BE2C (cell line): ENCODE results near the gene SLX1B. TPM values are rescaled to one million over a fixed set of nuclear protein-coding genes. Genes with fewer than 3 reads are reported as not detected.
"Not testable (repeated sequence)": the region's sequence is repeated elsewhere in the genome, so short reads cannot be mapped to it uniquely, and the experiment has no call there.

Experiments used
- DNase-seq: peaks from one replicate; pipeline ENCODE4 v3.0.0-alpha.2; 2020
- H3K27me3 ChIP-seq: fragments of 250-450 bp; sonication (Bioruptor Pico); 2 replicates; pipeline ENCODE4 v1.5.1; 2020; ENCODE audit warnings: mild to moderate bottlenecking
- H3K36me3 ChIP-seq: fragments of 250-450 bp; sonication (Bioruptor Pico); 2 replicates; pipeline ENCODE4 v1.5.1; 2020; ENCODE audit warnings: mild to moderate bottlenecking
- H3K4me1 ChIP-seq: fragments of 250-450 bp; sonication (Bioruptor Pico); 2 replicates; pipeline ENCODE4 v1.5.1; 2020
- H3K4me3 ChIP-seq: 2 replicates; pipeline ENCODE4 v1.5.1; 2011; ENCODE audit warnings: low read depth, low read length
- H3K9me3 ChIP-seq: fragments of 250-450 bp; sonication (Bioruptor Pico); 2 replicates; pipeline ENCODE4 v1.5.1; 2020
- polyA plus RNA-seq: library from polyadenylated mRNA; unstranded; fragments of >200 nt; gene quantifications from one replicate; pipeline ENCODE4 v1.2.1, GENCODE V29; 2012; ENCODE audit warnings: low read depth, missing spikeins; ENCODE audit not compliant: insufficient read length, insufficient read depth

SLX1B gene
- polyA plus RNA-seq: 32.4 TPM

DNA sequence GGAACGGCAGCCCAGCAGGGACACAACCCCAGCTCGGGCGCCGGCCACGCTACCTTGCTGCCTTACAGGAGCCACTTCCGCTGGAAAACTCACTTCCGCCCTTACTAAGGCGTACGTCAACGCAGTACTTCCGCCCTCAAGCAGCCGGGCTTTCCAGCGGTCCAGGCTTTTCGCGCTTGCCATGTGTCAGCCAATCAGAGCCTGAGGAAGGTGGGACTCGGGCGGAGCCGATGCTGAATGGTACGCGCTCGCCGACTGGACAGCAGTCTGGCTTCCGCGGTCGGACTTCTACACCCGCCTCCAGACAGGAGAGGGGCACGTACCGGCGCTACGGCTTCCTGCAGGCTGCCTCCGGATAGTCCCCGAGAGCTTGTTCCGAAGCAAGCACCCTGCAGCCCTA is at the start of gene SLX1B, which contains the start of gene BOLA2:
TSS of gene SLX1B (plus strand) at position 265 of the 400 bp plus-strand sequence.
TSS of gene BOLA2 (minus strand) at position 83 of the 400 bp plus-strand sequence. CDS start 98 bp downstream, outside the sequence.
- H3K4me3 ChIP-seq, DNase-seq, H3K27me3 ChIP-seq, H3K9me3 ChIP-seq, H3K4me1 ChIP-seq, H3K36me3 ChIP-seq: not testable (repeated sequence)

GRCh38 chr16:29405249-29405648 is 49.1 kb upstream of the SLX1B start:
- H3K4me1 ChIP-seq, H3K36me3 ChIP-seq, H3K9me3 ChIP-seq, DNase-seq, H3K4me3 ChIP-seq, H3K27me3 ChIP-seq: not testable (repeated sequence)

DNA sequence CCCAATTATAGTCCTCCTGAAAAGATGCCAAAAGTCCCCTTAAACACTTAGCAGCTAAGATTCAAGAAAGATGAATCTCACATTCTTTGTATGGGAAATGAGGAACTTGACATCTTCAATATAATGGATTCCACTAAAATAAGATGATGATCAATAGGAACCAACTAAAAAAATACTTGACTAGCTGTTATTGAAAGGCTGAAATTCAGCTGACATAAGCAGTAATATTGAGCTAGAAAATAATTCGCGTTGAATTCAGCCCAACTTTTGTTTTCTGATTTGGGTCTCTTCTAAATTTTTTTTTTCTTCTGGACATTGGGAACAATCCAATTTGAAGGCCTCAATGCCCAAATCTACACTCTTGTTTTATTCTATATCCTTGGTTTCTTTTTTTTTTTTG is 30.7 kb upstream of the SLX1B start:
- H3K27me3 ChIP-seq, H3K4me1 ChIP-seq, H3K36me3 ChIP-seq, H3K4me3 ChIP-seq, DNase-seq, H3K9me3 ChIP-seq: not testable (repeated sequence)

GRCh38 chr16:29425390-29425789 is 28.9 kb upstream of the SLX1B start:
- H3K4me1 ChIP-seq, DNase-seq, H3K36me3 ChIP-seq, H3K4me3 ChIP-seq, H3K27me3 ChIP-seq, H3K9me3 ChIP-seq: not testable (repeated sequence)

- H3K4me1 ChIP-seq, H3K36me3 ChIP-seq, DNase-seq, H3K4me3 ChIP-seq, H3K9me3 ChIP-seq, H3K27me3 ChIP-seq: not testable (repeated sequence)
Measured at GRCh38 chr16:29453754-29454153, 579 bp upstream of the SLX1B start.

DNA sequence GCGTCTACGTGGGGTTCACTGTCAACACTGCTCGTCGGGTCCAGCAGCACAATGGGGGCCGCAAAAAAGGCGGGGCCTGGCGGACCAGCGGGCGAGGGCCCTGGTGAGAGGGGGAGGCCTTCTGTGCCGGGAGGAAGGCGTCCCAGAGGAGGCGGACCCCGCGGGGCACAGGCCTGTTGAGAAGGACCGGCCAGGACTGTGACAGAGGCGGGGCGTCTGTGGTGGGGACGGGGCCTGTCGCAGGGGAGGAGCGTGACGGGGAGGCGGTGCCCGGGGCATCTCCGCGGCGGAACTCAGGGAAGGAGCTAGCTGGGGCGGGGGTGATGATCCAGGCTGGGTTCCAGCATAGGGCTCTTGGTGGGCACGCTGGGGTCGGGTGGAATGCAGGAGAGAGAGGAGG is 495 bp downstream of the SLX1B start:
- H3K9me3 ChIP-seq, H3K36me3 ChIP-seq, DNase-seq, H3K4me3 ChIP-seq, H3K27me3 ChIP-seq, H3K4me1 ChIP-seq: not testable (repeated sequence)

DNA sequence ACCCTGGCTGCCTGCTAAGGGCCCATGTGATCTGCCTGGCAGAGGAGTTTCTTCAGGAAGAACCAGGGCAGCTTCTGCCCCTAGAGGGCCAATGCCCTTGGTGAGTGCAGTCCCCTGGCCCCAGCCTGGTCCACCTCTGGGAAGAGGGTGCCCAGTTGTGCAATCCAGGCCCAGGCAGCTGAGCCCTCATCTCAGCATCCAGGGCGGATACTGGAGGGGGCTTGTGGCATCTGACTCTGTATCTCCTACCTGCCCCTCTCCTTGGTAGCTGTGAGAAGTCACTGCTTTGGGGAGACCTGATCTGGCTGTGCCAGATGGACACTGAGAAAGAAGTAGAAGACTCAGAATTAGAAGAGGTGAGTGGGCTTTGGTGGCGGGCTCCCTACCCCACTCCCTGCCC is 3.3 kb downstream of the SLX1B start:
- not testable (repeated sequence) for H3K27me3 ChIP-seq, H3K36me3 ChIP-seq, DNase-seq, H3K9me3 ChIP-seq, H3K4me3 ChIP-seq, H3K4me1 ChIP-seq

- not testable (repeated sequence) for H3K9me3 ChIP-seq, H3K27me3 ChIP-seq, H3K4me1 ChIP-seq, H3K4me3 ChIP-seq, DNase-seq, H3K36me3 ChIP-seq
Measured at GRCh38 chr16:29459706-29460646, 5.6 kb downstream of the SLX1B start, which contains the start of gene SULT1A4. Gene SULT1A4, plus strand, starts transcription at chr16:29459913. Its CDS starts 1,473 bp downstream, at chr16:29461386.

- not testable (repeated sequence) for H3K4me3 ChIP-seq, H3K9me3 ChIP-seq, DNase-seq, H3K36me3 ChIP-seq, H3K4me1 ChIP-seq, H3K27me3 ChIP-seq
Measured at GRCh38 chr16:29460647-29461030, 6.3 kb downstream of the SLX1B start.

DNA sequence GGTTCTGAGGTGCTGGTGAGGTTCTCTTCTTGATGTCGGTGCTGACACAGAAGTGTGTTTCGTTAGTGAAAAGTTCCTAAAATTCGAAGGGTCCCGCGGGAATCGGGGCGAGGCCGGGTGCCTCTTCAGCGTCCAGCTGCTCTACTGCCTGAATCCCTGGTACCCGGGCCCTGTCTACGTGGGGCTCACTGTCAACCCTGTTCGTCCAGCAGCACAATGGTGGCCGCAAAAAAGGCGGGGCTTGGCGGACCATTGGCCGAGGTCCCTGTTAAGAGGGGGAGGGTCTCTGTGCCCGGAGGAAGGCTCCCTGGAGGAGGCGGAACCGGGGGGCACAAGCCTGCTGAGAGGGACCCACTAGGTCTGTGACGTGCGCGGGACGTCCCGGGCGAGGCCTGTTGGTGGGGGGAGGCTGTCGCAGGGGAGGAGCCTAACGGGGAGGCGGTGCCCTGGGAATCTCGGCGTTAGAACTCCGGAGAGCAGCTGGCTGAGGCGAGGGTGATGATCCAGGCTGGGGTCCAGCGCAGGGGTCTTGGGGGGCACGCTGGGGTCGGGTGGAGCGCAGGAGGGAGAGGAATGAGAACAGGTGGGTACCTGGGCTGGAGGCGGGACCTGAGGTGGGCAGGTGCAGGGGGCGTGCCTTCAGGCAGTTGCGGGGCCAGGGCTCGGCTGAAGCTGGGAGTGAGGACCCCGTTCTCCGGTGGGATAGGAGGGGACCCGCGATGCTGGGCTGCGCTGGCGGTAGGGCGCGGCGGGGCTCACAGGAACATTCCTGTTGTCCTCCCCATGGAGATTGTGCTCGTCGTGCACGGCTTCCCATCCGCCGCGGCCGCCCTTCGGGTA is 11.9 kb downstream of the SLX1B start:
- not testable (repeated sequence) for H3K4me3 ChIP-seq, H3K36me3 ChIP-seq, H3K27me3 ChIP-seq, H3K4me1 ChIP-seq, H3K9me3 ChIP-seq, DNase-seq

DNA sequence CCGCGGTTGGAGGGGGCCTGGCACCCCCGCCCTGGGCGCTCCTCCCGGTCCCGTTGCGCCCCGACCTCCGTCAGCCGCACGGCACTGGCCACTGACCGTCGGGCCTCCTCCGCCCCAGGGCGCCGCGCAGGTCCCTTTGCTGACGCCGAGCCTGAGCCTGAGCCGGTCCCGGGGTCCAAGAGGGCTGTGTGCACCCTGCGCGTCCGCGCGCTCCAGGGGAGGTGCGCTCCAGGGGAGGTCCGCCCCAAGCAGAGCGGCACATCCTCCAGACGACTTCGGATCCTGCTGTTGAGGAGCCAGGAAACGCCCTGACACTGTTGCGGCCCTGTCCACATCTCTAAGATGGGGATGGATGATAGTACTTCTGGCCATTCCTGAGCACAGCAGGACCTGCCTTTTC is 12.6 kb downstream of the SLX1B start:
- H3K4me3 ChIP-seq, H3K36me3 ChIP-seq, H3K4me1 ChIP-seq, H3K27me3 ChIP-seq, H3K9me3 ChIP-seq, DNase-seq: not testable (repeated sequence)

- not testable (repeated sequence) for H3K9me3 ChIP-seq, H3K36me3 ChIP-seq, H3K4me3 ChIP-seq, DNase-seq, H3K27me3 ChIP-seq, H3K4me1 ChIP-seq
Measured at GRCh38 chr16:29467654-29468366, 13.5 kb downstream of the SLX1B start.

- H3K9me3 ChIP-seq, H3K4me1 ChIP-seq, H3K4me3 ChIP-seq, H3K36me3 ChIP-seq, H3K27me3 ChIP-seq: not testable (repeated sequence)
- DNase-seq: peak; percentile 4
Measured at GRCh38 chr16:29469660-29470059, 15.3 kb downstream of the SLX1B start.

DNA sequence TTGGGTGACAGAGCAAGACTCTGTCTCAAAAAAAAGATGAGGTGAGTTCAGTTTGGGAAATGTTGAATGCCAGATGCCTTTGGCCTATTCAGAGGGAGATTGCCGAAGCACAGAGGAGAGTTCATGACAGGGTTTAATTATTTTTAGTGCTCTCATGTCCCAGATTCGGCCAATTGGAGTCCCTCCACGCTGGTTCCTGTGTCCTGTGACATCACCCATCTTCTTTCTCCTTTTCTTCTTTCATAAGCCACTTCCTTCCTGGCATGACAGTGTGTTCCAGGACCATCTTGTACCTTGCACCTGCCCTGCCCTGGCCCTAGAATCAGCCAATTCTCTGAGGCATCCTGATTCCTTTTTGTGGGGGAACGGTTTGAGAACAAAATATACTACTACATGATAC is 17.7 kb downstream of the SLX1B start:
- not testable (repeated sequence) for H3K4me1 ChIP-seq, DNase-seq, H3K4me3 ChIP-seq, H3K27me3 ChIP-seq, H3K36me3 ChIP-seq, H3K9me3 ChIP-seq

DNA sequence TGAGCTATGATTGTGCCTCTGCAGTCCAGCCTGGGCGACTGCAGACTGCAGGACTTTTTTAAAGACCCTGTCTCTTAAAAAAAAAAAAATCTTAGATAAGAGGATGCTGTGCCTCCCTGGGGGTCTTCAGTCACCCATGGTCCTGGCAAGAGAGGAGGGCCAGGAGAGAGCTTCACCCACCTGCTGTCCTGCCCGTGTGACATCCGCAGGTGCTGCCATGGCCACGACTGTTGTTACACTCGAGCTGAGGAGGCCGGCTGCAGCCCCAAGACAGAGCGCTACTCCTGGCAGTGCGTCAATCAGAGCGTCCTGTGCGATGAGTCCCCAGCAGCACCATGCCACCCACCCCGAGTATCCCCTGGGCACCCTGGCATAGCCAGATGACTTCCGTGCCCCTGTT is 27.9 kb downstream of the SLX1B start:
- DNase-seq: peak; percentile 10
- H3K9me3 ChIP-seq, H3K4me3 ChIP-seq, H3K27me3 ChIP-seq, H3K36me3 ChIP-seq, H3K4me1 ChIP-seq: not testable (repeated sequence)
